Measurements from ENCODE around the gene H3-3A. TPM values are rescaled to one million over a fixed set of nuclear protein-coding genes. Genes with fewer than 3 reads are reported as not detected.

The H3-3A gene
- total and polyA plus RNA-seq, 10 of the 15 experiments (the other 5 are each of a cell fraction or from before 2014, with no cell fraction given), result 215 to 486 (median 393) TPM

DNA sequence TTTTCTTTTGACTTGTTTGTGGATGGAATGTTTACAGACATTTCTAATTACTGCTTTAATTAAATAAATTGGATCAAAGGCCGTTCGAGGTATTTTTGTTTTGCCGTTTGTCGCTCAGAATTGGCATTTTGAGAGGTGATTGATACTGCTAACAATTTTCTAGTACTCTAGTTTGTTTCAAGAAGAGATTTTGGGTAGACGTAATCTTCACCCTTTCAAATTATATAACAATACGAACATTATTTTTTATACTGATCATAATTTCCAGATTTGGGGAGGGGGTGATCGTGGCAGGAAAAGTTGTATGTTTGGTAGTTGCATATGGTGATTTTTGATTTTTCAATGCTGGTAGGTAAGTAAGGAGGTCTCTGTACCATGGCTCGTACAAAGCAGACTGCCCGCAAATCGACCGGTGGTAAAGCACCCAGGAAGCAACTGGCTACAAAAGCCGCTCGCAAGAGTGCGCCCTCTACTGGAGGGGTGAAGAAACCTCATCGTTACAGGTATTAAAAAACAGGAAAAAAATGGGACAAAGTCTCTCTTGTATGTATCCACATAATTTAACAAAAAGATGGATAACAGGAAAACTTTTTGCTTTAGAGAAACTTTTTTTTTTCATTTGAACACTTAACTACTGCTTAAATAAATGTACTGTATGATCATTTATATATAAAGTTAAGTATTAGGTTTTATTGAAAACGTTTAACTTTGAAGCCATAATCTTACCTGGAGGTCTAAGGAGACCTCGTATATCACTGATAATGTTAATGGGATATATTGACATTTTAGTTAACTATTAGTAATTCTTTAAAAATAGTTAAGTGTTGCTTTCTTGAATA is 1.7 kb downstream of the H3-3A start (continued):
- TF ChIP-seq CUX1 (IDR thresholded peaks at IDR 0.05; ENCODE audit: insufficient replicate concordance, low read depth, low read length), result no peak
- no peak for TF ChIP-seq MYC (IDR thresholded peaks at IDR 0.05; ENCODE audit: insufficient read depth, insufficient read length, insufficient replicate concordance, low read length, severe bottlenecking)
- peak; percentile 66 for TF ChIP-seq SMAD1 (IDR thresholded peaks at IDR 0.05; ENCODE audit: low read depth, partially characterized antibody)
- TF ChIP-seq TAF1 (IDR thresholded peaks at IDR 0.05; ENCODE audit: borderline replicate concordance, low read depth, low read length), result 0 out of 2 replicates have a peak, but pooled peaks have one; percentile 26
- no peak for TF ChIP-seq NFYB (IDR thresholded peaks at IDR 0.05; ENCODE audit: insufficient read depth, low read depth, low read length)
- no peak; the same call in 1 of the 2 replicates for TF ChIP-seq IKZF1 (conservative IDR thresholded peaks at IDR 0.05)
- no peak for TF ChIP-seq POU2F2 (IDR thresholded peaks at IDR 0.05; ENCODE audit: borderline replicate concordance, low read depth, low read length)
- no peak for TF ChIP-seq RFX5 (IDR thresholded peaks at IDR 0.05; ENCODE audit: low read depth, low read length)
- TF ChIP-seq, protein P1, sequence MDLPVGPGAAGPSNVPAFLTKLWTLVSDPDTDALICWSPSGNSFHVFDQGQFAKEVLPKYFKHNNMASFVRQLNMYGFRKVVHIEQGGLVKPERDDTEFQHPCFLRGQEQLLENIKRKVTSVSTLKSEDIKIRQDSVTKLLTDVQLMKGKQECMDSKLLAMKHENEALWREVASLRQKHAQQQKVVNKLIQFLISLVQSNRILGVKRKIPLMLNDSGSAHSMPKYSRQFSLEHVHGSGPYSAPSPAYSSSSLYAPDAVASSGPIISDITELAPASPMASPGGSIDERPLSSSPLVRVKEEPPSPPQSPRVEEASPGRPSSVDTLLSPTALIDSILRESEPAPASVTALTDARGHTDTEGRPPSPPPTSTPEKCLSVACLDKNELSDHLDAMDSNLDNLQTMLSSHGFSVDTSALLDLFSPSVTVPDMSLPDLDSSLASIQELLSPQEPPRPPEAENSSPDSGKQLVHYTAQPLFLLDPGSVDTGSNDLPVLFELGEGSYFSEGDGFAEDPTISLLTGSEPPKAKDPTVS (IDR thresholded peaks at IDR 0.05; ENCODE audit: low read depth, low read length), result no peak
- no peak for TF ChIP-seq RELA (IDR thresholded peaks at IDR 0.05; ENCODE audit: borderline replicate concordance, partially characterized antibody)
- no peak for TF ChIP-seq RCOR1 (conservative IDR thresholded peaks at IDR 0.05; ENCODE audit: low read depth, low read length)
- TF ChIP-seq SIX5 (IDR thresholded peaks at IDR 0.05; ENCODE audit: low read depth, low read length, severe bottlenecking), result no peak
- TF ChIP-seq HCFC1 (IDR thresholded peaks at IDR 0.05; ENCODE audit: low read length), result no peak
- TF ChIP-seq JUND (IDR thresholded peaks at IDR 0.05; ENCODE audit: low read depth, low read length), result no peak
- TF ChIP-seq KAT2A (conservative IDR thresholded peaks at IDR 0.05; ENCODE audit: control insufficient read depth, low read depth, low read length), result no peak
- no peak for TF ChIP-seq ESRRA (IDR thresholded peaks at IDR 0.05; ENCODE audit: low read length)
- TF ChIP-seq MEF2B (IDR thresholded peaks at IDR 0.05; ENCODE audit: partially characterized antibody, poor library complexity, severe bottlenecking), result no peak
- no peak for TF ChIP-seq SPI1 (IDR thresholded peaks at IDR 0.05; ENCODE audit: borderline replicate concordance, insufficient read depth, low read depth, low read length)
- TF ChIP-seq WRNIP1 (IDR thresholded peaks at IDR 0.05; ENCODE audit: borderline replicate concordance, low read depth, low read length), result no peak
- no peak for TF ChIP-seq LARP7 (IDR thresholded peaks at IDR 0.05)
- TF ChIP-seq CHD4 (IDR thresholded peaks at IDR 0.05), result no peak
- TF ChIP-seq, protein P2, sequence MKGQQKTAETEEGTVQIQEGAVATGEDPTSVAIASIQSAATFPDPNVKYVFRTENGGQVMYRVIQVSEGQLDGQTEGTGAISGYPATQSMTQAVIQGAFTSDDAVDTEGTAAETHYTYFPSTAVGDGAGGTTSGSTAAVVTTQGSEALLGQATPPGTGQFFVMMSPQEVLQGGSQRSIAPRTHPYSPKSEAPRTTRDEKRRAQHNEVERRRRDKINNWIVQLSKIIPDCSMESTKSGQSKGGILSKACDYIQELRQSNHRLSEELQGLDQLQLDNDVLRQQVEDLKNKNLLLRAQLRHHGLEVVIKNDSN (IDR thresholded peaks at IDR 0.05; ENCODE audit: borderline replicate concordance, extremely low read length, insufficient read depth, low read depth, low read length), result no peak
- no peak for TF ChIP-seq NR2F1 (conservative IDR thresholded peaks at IDR 0.05)

Data from GM12878 (cell line).